HEK293 (cell line): ENCODE measurements around the gene PRKAG3.

Experiments used
- FEZF1 ChIP-seq: fragments of 450-650 bp; formaldehyde crosslinking; IDR thresholded peaks from 2 replicates; pipeline ENCODE4 v1.5.1; 2016; ENCODE audit warnings: missing biosample characterization, missing genetic modification characterization
- KLF8 ChIP-seq: fragments of 450-650 bp; formaldehyde crosslinking; IDR thresholded peaks from 2 replicates; pipeline ENCODE4 v1.5.1; 2016; ENCODE audit warnings: missing biosample characterization, missing genetic modification characterization
- MYNN ChIP-seq: fragments of 450-650 bp; formaldehyde crosslinking; IDR thresholded peaks from 2 replicates; pipeline ENCODE4 v1.5.1; 2016; ENCODE audit warnings: missing biosample characterization, missing genetic modification characterization, borderline replicate concordance
- OSR2 ChIP-seq: fragments of 450-650 bp; formaldehyde crosslinking; IDR thresholded peaks from 2 replicates; pipeline ENCODE4 v1.5.1; 2016; ENCODE audit warnings: missing biosample characterization, missing genetic modification characterization
- PRDM10 ChIP-seq: fragments of 450-650 bp; formaldehyde crosslinking; IDR thresholded peaks from 2 replicates; pipeline ENCODE4 v1.5.1; 2016; ENCODE audit warnings: missing biosample characterization, missing genetic modification characterization
- SCRT1 ChIP-seq: fragments of 450-650 bp; formaldehyde crosslinking; IDR thresholded peaks from 2 replicates; pipeline ENCODE4 v1.5.1; 2016; ENCODE audit warnings: missing biosample characterization, missing genetic modification characterization, borderline replicate concordance
- TCF7L2 ChIP-seq: IDR thresholded peaks from 2 replicates; pipeline ENCODE4 v1.6.1; 2011; ENCODE audit warnings: low read depth, mild to moderate bottlenecking, inconsistent platforms, low read length, moderate library complexity, borderline replicate concordance
- ZBTB49 ChIP-seq: fragments of 450-650 bp; formaldehyde crosslinking; IDR thresholded peaks from 2 replicates; pipeline ENCODE4 v1.5.1; 2016; ENCODE audit warnings: missing biosample characterization, missing genetic modification characterization, low read depth
- ZBTB7A ChIP-seq: fragments of 450-650 bp; formaldehyde crosslinking; IDR thresholded peaks from 2 replicates; pipeline ENCODE4 v1.5.1; 2016; ENCODE audit warnings: low read depth, missing biosample characterization, missing genetic modification characterization
- ZFP41 ChIP-seq: fragments of 450-650 bp; formaldehyde crosslinking; IDR thresholded peaks from 2 replicates; pipeline ENCODE4 v1.5.1; 2016; ENCODE audit warnings: missing biosample characterization, missing genetic modification characterization, borderline replicate concordance
- ZNF121 ChIP-seq: fragments of 450-650 bp; formaldehyde crosslinking; IDR thresholded peaks from 2 replicates; pipeline ENCODE4 v1.5.1; 2016; ENCODE audit warnings: missing biosample characterization, missing genetic modification characterization
- ZNF146 ChIP-seq: fragments of 450-650 bp; formaldehyde crosslinking; IDR thresholded peaks from 2 replicates; pipeline ENCODE4 v1.5.1; 2016; ENCODE audit warnings: missing biosample characterization, missing genetic modification characterization
- ZNF184 ChIP-seq: fragments of 450-650 bp; IDR thresholded peaks from 2 replicates; pipeline ENCODE4 v1.5.1; 2018; ENCODE audit warnings: missing biosample characterization, mild to moderate bottlenecking, missing genetic modification characterization
- ZNF214 ChIP-seq: fragments of 450-650 bp; formaldehyde crosslinking; IDR thresholded peaks from 2 replicates; pipeline ENCODE4 v1.5.1; 2017; ENCODE audit warnings: missing biosample characterization, mild to moderate bottlenecking, missing genetic modification characterization, borderline replicate concordance
- ZNF221 ChIP-seq: fragments of 450-650 bp; formaldehyde crosslinking; IDR thresholded peaks from 2 replicates; pipeline ENCODE4 v1.5.1; 2017; ENCODE audit warnings: missing biosample characterization, missing genetic modification characterization, borderline replicate concordance
- ZNF223 ChIP-seq: fragments of 450-650 bp; formaldehyde crosslinking; IDR thresholded peaks from 2 replicates; pipeline ENCODE4 v1.5.1; 2016; ENCODE audit warnings: missing biosample characterization, missing genetic modification characterization
- ZNF266 ChIP-seq: fragments of 450-650 bp; formaldehyde crosslinking; IDR thresholded peaks from 2 replicates; pipeline ENCODE4 v1.5.1; 2016; ENCODE audit warnings: missing biosample characterization, missing genetic modification characterization, low read depth
- ZNF354C ChIP-seq: fragments of 450-650 bp; formaldehyde crosslinking; IDR thresholded peaks from 2 replicates; pipeline ENCODE4 v1.5.1; 2016; ENCODE audit warnings: missing biosample characterization, missing genetic modification characterization, low read depth, borderline replicate concordance
- ZNF37A ChIP-seq: fragments of 450-650 bp; IDR thresholded peaks from 2 replicates; pipeline ENCODE4 v1.5.1; 2018; ENCODE audit warnings: missing biosample characterization, missing genetic modification characterization
- ZNF423 ChIP-seq: fragments of 450-650 bp; formaldehyde crosslinking; IDR thresholded peaks from 2 replicates; pipeline ENCODE4 v1.5.1; 2016; ENCODE audit warnings: missing biosample characterization, missing genetic modification characterization
- ZNF48 ChIP-seq: fragments of 450-650 bp; formaldehyde crosslinking; IDR thresholded peaks from 2 replicates; pipeline ENCODE4 v1.5.1; 2016; ENCODE audit warnings: missing biosample characterization, missing genetic modification characterization
- ZNF571 ChIP-seq: fragments of 450-650 bp; formaldehyde crosslinking; IDR thresholded peaks from 2 replicates; pipeline ENCODE4 v1.5.0; 2017; ENCODE audit warnings: missing biosample characterization, missing genetic modification characterization
- ZNF629 ChIP-seq: fragments of 450-650 bp; formaldehyde crosslinking; IDR thresholded peaks from 2 replicates; pipeline ENCODE4 v1.5.1; 2017; ENCODE audit warnings: missing biosample characterization, missing genetic modification characterization
- ZNF639 ChIP-seq: fragments of 450-650 bp; formaldehyde crosslinking; IDR thresholded peaks from 2 replicates; pipeline ENCODE4 v1.5.1; 2016; ENCODE audit warnings: missing biosample characterization, missing genetic modification characterization
- ZNF701 ChIP-seq: fragments of 450-650 bp; formaldehyde crosslinking; IDR thresholded peaks from 2 replicates; pipeline ENCODE4 v1.5.1; 2016; ENCODE audit warnings: missing biosample characterization, missing genetic modification characterization
- ZNF776 ChIP-seq: fragments of 450-650 bp; formaldehyde crosslinking; IDR thresholded peaks from 2 replicates; pipeline ENCODE4 v1.5.0; 2017; ENCODE audit warnings: missing biosample characterization, missing genetic modification characterization, borderline replicate concordance
- TF ChIP-seq, protein P1 (sequence below): fragments of 450-650 bp; formaldehyde crosslinking; conservative IDR thresholded peaks from 2 replicates; pipeline ENCODE4 v1.5.1; 2016; ENCODE audit warnings: low read depth, missing biosample characterization, missing genetic modification characterization
- TF ChIP-seq, protein P2 (sequence below): fragments of 450-650 bp; formaldehyde crosslinking; IDR thresholded peaks from 2 replicates; pipeline ENCODE4 v1.5.1; 2016; ENCODE audit warnings: missing biosample characterization, missing genetic modification characterization, borderline replicate concordance

Gene PRKAG3

GRCh38 chr2:218806346-218806978, 25.1 kb downstream of the PRKAG3 start (continued):
- no peak for TF ChIP-seq ZNF223 (tag by site-specific recombination)
- TF ChIP-seq ZNF214 (tag by site-specific recombination) = no peak
- TF ChIP-seq ZNF354C = no peak
- TF ChIP-seq, protein P1, sequence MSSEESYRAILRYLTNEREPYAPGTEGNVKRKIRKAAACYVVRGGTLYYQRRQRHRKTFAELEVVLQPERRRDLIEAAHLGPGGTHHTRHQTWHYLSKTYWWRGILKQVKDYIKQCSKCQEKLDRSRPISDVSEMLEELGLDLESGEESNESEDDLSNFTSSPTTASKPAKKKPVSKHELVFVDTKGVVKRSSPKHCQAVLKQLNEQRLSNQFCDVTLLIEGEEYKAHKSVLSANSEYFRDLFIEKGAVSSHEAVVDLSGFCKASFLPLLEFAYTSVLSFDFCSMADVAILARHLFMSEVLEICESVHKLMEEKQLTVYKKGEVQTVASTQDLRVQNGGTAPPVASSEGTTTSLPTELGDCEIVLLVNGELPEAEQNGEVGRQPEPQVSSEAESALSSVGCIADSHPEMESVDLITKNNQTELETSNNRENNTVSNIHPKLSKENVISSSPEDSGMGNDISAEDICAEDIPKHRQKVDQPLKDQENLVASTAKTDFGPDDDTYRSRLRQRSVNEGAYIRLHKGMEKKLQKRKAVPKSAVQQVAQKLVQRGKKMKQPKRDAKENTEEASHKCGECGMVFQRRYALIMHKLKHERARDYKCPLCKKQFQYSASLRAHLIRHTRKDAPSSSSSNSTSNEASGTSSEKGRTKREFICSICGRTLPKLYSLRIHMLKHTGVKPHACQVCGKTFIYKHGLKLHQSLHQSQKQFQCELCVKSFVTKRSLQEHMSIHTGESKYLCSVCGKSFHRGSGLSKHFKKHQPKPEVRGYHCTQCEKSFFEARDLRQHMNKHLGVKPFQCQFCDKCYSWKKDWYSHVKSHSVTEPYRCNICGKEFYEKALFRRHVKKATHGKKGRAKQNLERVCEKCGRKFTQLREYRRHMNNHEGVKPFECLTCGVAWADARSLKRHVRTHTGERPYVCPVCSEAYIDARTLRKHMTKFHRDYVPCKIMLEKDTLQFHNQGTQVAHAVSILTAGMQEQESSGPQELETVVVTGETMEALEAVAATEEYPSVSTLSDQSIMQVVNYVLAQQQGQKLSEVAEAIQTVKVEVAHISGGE (tag by site-specific recombination) = no peak
- no peak for TF ChIP-seq TCF7L2
- no peak for TF ChIP-seq FEZF1 (tag by site-specific recombination)
- TF ChIP-seq ZNF184 (tag by site-specific recombination) = no peak
- no peak for TF ChIP-seq ZBTB49 (tag by site-specific recombination)
- 0 out of 2 replicates have a peak, but pooled peaks have one; percentile 23 for TF ChIP-seq ZNF423
- no peak for TF ChIP-seq SCRT1 (tag by site-specific recombination)
- no peak for TF ChIP-seq ZNF571 (tag by site-specific recombination)
- TF ChIP-seq, protein P2, sequence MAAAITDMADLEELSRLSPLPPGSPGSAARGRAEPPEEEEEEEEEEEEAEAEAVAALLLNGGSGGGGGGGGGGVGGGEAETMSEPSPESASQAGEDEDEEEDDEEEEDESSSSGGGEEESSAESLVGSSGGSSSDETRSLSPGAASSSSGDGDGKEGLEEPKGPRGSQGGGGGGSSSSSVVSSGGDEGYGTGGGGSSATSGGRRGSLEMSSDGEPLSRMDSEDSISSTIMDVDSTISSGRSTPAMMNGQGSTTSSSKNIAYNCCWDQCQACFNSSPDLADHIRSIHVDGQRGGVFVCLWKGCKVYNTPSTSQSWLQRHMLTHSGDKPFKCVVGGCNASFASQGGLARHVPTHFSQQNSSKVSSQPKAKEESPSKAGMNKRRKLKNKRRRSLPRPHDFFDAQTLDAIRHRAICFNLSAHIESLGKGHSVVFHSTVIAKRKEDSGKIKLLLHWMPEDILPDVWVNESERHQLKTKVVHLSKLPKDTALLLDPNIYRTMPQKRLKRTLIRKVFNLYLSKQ (tag by site-specific recombination) = no peak
- no peak for TF ChIP-seq ZNF221 (tag by site-specific recombination)
- no peak for TF ChIP-seq ZNF121
- TF ChIP-seq MYNN = no peak
- TF ChIP-seq ZBTB7A = no peak
- no peak for TF ChIP-seq ZFP41 (tag by site-specific recombination)
- TF ChIP-seq ZNF701 (tag by site-specific recombination) = no peak
- no peak for TF ChIP-seq ZNF146 (tag by site-specific recombination)
- TF ChIP-seq OSR2 (tag by site-specific recombination) = peak; percentile 90
- no peak for TF ChIP-seq ZNF266 (tag by site-specific recombination)
- TF ChIP-seq ZNF48 = no peak
- TF ChIP-seq ZNF639 (tag by site-specific recombination) = no peak
- 0 out of 2 replicates have a peak, but pooled peaks have one; percentile 27 for TF ChIP-seq KLF8 (tag by site-specific recombination)
- TF ChIP-seq PRDM10 (tag by site-specific recombination) = peak; percentile 80
- TF ChIP-seq ZNF629 (tag by site-specific recombination) = peak; percentile 28; the same call in 1 of the 2 replicates
- no peak for TF ChIP-seq ZNF37A
- no peak for TF ChIP-seq ZNF776
